Measurements from ENCODE around the gene DBT. TPM values are rescaled to one million over a fixed set of nuclear protein-coding genes. Genes with fewer than 3 reads are reported as not detected.

Gene DBT

GRCh38 chr1:100137602-100138001 lies 112.0 kb downstream of the DBT start:
- H3K27ac ChIP-seq (ENCODE audit: low read length, poor library complexity, severe bottlenecking) = no peak overlapping the region
- no peak overlapping the region for H3K4ac ChIP-seq (ENCODE audit: low read depth in 1 of 2, low read length in 2 of 2)
- no peak overlapping the region for H4K8ac ChIP-seq (ENCODE audit: low read length)
- no peak overlapping the region for H3K23ac ChIP-seq (ENCODE audit: low read length in 2 of 2)
- no peak overlapping the region for H2BK120ac ChIP-seq (ENCODE audit: low read depth, low read length)
- H2BK12ac ChIP-seq (ENCODE audit: low read length in 2 of 2) = no peak overlapping the region
- no peak overlapping the region for H3K9ac ChIP-seq (ENCODE audit: low read length)
- no peak overlapping the region for H2BK5ac ChIP-seq (ENCODE audit: low read depth, low read length, poor library complexity, severe bottlenecking)
- H3K14ac ChIP-seq (ENCODE audit: low read length in 2 of 2) = no peak overlapping the region
- no peak overlapping the region for H2BK15ac ChIP-seq (ENCODE audit: low read depth, poor library complexity, severe bottlenecking)
- no peak for DNase-seq
- H4K91ac ChIP-seq (ENCODE audit: low read length) = no peak overlapping the region
- no peak overlapping the region for H3K18ac ChIP-seq (ENCODE audit: low read depth in 1 of 2, low read length in 2 of 2)
- H3K4me3 ChIP-seq (ENCODE audit: insufficient read depth in 1 of 2, low read depth in 1 of 2, low read length in 2 of 2) = no peak overlapping the region
- no peaks in the 10 kb centered on the region for H3K27me3 ChIP-seq (ENCODE audit: control insufficient read depth in 1 of 2, insufficient read depth in 1 of 2, low read length in 2 of 2)
- peaks cover 7% of the 10 kb centered on the region for H3K79me1 ChIP-seq (replicated peaks; ENCODE audit: low read length, poor library complexity, severe bottlenecking)
- no peaks in the 10 kb centered on the region for H3K9me3 ChIP-seq (ENCODE audit: control insufficient read depth, low read length)
- no peak overlapping the region for H2AK5ac ChIP-seq (ENCODE audit: low read length, severe bottlenecking)
- no peak overlapping the region for H2AFZ ChIP-seq (ENCODE audit: low read depth, low read length)
- WGBS = no CpG with 5 or more reads among the region's 2 CpGs
- H3K4me2 ChIP-seq (ENCODE audit: low read length, poor library complexity, severe bottlenecking) = no peak overlapping the region
- H3K4me1 ChIP-seq (ENCODE audit: control insufficient read depth, insufficient read depth, low read depth, low read length) = peaks cover 2% of the 10 kb centered on the region
- peaks cover 9 to 60% of the 10 kb centered on the region in 2 experiments for H3K36me3 ChIP-seq (ENCODE audit: control insufficient read depth in 1 of 2, insufficient read depth in 2 of 2, low read depth in 1 of 2, low read length in 2 of 2)

Small RNAs within 50 kb of the gene (small RNA-seq; reads per million reads assigned to genes)
- not detected for gene AL445928.1 (ENCODE audit: low read depth)
- not detected for gene MIR553 (ENCODE audit: low read depth)
- gene RPL23AP90 (ENCODE audit: low read depth) = not detected
